Right ventricle myocardium superior (tissue), 1 donor: ENCODE measurements around the gene MYT1. TPM values are rescaled to one million over a fixed set of nuclear protein-coding genes. Genes with fewer than 3 reads are reported as not detected.

Experiments
- ATAC-seq: fragments of 200-7000 bp; cut with Tn5 transposase; one replicate; pipeline ENCODE4 v1.9.1; 2020; ENCODE audit warnings: mild to moderate bottlenecking; ENCODE audit not compliant: poor library complexity
- DNase-seq: peaks from one replicate; pipeline ENCODE4 v3.0.0-alpha.2; 2020
- intact Hi-C: fragments of 100-400 bp; cut with DNase I; formaldehyde crosslinking; loops from one replicate; pipeline ENCODE4 v1.11.2; 2022
- total RNA-seq: library from RNA; stranded (reverse); fragmentation: NEBNext Ultra II Directional; extraction: Animal tissue kit (Norgen Biotek cat#: 25700); gene quantifications from one replicate; pipeline ENCODE4 v1.2.1, GENCODE V29; 2021
- donor health status: DM: no; HTN: yes; CAD: no; lungs with severe emphysema.

Gene MYT1
- total RNA-seq, 1 donor from 2014 or later, result 0.40 TPM

DNA sequence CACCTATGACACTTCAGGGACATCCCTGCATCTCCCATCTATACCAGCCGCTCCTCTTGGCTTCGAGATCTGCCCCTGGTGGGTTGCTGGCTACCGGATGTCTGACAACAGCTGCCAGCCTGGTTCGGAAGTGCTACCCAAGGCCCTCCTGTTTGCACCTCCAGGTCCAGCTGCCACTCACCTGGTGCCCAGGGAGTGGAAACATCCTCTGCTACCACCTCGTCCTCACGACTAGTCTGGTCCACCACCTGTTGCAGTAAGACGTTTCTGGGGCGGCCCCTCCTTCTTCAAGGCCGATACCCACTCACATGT, 83.0 kb downstream of the MYT1 start:
- intact Hi-C loops, result no loop called here
- no peak for DNase-seq

GRCh38 chr20:64247970-64248841, 84.0 kb downstream of the MYT1 start:
- no peak for ATAC-seq
- intact Hi-C loops, result no loop called here
- no peak for DNase-seq

More for the DNA sequence above, 83.0 kb downstream of the MYT1 start:
- no peak for ATAC-seq

GRCh38 chr20:64250027-64250426, 85.8 kb downstream of the MYT1 start:
- intact Hi-C loops, result no loop called here
- no peak for ATAC-seq
- DNase-seq, result no peak

DNA sequence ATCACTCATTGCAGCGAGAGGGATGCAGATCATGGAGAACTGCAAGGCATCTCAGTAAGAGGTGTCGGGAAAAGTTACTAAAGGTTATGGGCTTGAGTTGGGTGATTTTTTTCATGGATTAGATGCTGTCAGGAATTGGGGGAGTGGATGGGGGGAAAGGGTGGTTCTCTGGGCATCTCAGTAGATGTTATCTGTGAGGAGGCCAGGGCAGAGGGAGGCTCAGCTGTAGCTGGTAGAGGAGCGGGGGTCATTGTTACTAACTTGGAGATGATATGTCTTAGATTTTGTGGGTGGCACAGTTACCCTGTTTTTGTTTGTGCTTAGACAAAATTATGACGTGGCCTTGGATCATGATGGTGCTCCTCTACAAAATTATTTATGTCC, 88.7 kb downstream of the MYT1 start:
- DNase-seq (no peak), ATAC-seq (no peak)
- intact Hi-C loops, result no loop called here

DNA sequence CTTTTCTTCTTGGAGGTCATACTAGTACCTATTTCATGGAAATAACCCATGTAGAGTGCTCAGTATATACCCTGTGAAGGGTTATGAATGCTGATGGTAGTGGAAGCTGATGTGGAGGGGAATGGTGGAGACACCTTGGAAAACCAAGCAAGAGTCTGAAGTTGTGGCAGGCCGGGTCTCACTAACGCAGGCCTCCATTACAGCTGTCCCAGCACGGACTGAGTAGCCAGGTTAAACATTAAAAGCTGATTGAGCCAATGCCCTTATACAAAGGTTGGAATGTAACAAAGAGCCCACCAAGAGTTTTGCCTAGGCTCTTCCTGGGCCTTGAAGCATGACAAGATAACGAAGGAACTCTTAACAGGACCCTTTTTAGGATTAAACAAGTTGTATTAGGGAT, 89.2 kb downstream of the MYT1 start:
- ATAC-seq (no peak), DNase-seq (no peak)
- intact Hi-C loops, result no loop called here

- ATAC-seq (no peak), DNase-seq (no peak)
- intact Hi-C loops, result no loop called here
Observed at GRCh38 chr20:64254156-64254555, 89.9 kb downstream of the MYT1 start.

DNA sequence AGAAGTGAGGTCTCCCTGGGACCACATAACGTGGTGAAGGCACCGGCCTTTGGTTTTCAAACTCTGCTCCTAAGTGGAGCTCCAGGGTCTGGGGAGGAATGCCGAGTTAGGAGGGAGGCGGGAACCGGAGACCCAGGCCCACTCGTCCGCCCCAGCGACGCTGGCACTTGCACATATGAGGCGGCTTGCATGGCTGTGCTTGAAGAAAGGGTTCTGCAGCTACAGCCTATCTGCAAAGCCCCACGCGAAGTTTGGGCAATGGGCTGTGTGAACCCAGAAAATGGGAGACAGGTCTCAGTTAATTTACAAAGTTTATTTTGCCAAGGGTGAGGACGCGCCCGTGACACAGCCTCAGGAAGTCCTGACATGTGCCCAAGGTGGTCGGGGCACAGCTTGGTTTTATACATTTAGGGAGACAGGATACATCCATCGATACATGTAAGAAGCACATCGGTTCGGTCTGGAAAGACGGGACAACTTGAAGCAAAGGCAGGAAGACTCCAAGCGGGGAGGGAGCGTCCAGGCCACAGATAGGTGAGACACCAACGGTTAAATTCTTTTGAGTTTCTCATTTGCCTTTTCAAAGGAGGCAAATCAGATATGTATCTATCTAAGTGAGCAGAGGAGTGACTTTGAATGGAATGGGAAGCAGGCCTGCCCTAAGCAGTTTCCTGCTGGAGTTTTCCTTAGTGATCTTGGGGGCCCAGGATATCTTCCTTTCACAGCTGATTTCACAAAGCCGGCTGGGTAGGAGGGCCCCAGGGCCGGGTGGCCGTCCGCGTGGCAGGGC, 90.5 kb downstream of the MYT1 start:
- DNase-seq, result peak; percentile 31
- intact Hi-C loops, result no loop called here
- no peak for ATAC-seq

- intact Hi-C loops, result no loop called here
Observed at GRCh38 chr20:64255361-64256281, 91.4 kb downstream of the MYT1 start, which contains the start of gene PCMTD2. PCMTD2 (plus strand) TSS chr20:64255748; CDS start chr20:64259966, 4,218 bp downstream.

DNA sequence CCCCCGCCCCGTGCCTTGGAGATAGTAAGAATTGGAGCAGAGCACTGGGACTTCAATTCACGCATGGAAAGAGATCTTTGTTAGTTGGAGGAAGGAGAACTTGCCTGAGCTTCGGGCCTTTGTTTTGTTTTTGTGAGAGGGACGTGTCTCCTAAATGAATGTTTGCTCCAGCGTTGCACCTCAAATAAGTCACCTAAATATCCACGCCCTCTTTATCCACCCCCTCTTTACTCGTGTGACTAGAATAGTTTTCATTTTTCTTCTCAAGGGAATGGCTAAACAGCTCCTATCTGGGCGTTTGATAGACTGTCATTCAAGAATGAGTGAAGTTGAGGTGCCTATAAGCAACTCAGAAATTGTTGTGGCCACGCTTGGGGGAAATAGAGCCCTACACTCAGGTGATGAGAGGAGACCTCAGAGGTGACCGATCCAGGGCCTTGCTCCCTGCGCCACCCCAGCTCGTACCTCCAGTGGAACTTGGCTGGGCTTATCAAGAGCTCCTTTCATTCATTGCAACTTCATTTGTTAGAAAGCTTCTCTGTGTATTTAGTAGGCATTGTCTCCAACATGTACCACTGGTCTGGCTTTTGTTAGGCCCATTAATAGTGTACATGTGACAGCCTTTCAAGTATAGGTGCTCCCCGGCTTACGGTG, 92.2 kb downstream of the MYT1 start:
- DNase-seq (peak; percentile 33), ATAC-seq (peak; percentile 16)
- intact Hi-C loops, result no loop called here

More at GRCh38 chr20:64255361-64256281, 91.4 kb downstream of the MYT1 start, which contains the start of gene PCMTD2:
- DNase-seq, result peak; percentile 91
- peak; percentile 95 for ATAC-seq

- DNase-seq (peak; percentile 39), ATAC-seq (peak; percentile 57)
- intact Hi-C loops, result no loop called here
Observed at GRCh38 chr20:64257107-64257757, 93.0 kb downstream of the MYT1 start.

DNA sequence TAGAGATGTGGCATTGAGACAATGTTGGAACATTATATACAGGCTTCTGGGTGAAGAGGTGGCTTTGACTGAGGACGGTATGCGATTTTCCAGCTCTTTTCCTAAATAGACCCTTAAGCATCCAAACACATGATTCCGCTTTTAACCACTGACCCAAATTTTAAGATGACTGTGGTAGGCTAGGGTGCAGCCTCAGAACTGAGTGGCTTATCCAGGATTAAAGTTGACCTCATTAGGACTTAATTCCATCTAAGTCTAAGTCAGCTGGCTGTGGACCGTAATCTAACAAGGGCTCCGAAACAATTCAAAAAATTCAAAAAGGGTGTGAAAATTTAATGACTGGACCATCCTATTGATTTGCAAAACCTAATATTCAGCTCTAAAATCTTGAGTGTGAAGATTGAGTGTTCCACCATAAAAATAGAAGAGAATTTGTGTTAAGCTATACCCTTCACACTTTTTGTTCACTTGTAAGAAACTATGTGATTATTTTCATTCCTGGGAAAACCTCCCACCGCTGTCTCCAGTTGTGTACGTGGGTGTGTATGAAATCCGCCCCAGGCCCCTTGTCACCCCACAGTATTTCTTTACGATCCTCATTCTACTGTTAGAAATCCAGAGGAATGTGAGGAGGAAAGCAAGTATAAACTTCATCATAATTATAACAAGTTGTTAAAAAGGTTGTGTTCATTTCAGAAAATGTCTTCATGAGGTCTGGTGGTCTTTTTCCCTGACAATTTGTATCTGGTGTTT, 94.0 kb downstream of the MYT1 start:
- intact Hi-C loops, result no loop called here
- DNase-seq (no peak), ATAC-seq (no peak)

GRCh38 chr20:64260239-64260638, 96.0 kb downstream of the MYT1 start:
- intact Hi-C loops, result no loop called here
- ATAC-seq (no peak), DNase-seq (no peak)

DNA sequence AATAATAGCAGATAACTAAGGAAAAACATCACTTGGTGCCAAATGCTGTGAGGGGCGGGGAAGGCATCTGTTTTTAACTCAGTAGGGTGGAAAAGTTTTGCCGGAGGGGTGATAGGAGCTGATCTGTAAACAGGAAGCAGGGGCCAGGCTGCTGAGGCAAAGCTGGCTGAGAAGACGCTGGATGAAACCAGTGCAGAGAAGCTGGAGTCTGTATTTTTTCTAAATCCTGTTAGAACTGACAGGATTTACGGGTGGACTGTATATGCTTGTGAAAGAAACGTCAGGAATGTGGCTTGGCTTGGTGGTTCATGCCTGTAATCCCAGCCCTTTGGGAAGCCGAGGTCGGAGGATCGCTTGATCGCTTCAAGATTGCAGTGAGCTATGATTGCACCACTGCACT, 96.9 kb downstream of the MYT1 start:
- intact Hi-C loops, result no loop called here
- peak; percentile 51 for DNase-seq

DNA sequence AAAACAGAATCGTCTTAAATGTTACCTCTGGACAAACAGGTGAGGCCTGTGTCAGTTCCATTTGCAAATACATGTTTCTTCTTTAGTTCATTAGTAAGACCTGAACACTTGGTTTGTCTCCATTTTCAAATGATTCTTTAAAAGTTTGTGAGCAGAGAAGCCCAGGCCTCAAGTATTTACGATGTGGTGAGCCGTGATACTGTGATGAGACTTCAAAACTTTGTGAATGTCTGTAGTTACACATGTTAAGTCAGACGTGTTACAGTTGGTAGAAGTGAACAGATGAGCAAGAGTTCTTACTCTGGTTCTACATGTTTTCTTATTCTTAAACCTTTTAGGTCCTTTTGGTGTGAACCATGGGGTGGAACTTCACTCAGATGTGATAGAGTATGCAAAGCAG, 99.8 kb downstream of the MYT1 start:
- ATAC-seq (no peak), DNase-seq (no peak)
- intact Hi-C loops, result no loop called here

More for the DNA sequence above, 96.9 kb downstream of the MYT1 start:
- peak; percentile 47 for ATAC-seq

- DNase-seq (peak; percentile 23), ATAC-seq (peak; percentile 42)
- intact Hi-C loops, result no loop called here
Observed at GRCh38 chr20:64265201-64265600, 100.9 kb downstream of the MYT1 start.

GRCh38 chr20:64266988-64267387, 102.7 kb downstream of the MYT1 start:
- intact Hi-C loops, result no loop called here
- DNase-seq (no peak), ATAC-seq (no peak)

DNA sequence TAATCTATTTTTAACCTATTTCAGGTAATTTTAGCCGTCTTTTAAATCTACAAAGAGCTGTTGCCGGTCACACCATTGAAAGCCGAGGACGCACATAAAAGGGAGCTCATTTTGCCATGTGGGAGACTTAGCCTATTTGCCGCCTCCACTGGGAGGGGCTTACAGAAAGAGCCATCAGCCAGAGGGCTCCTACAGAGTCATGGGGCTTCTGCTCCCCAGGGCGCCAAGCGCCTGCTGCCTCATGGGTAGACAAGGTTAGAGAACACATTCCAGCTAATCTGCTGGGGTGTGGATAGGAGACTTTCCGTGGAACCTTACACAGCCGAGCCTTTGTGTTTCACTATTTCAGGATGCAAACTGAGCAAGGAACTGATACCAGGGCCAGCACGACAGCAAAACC, 103.9 kb downstream of the MYT1 start:
- DNase-seq (peak; percentile 48), ATAC-seq (peak; percentile 63)
- intact Hi-C loops, result no loop called here
